Measurements from ENCODE around the gene ASPSCR1.
"Not testable (repeated sequence)": the region's sequence is repeated elsewhere in the genome, so short reads cannot be mapped to it uniquely, and the experiment has no call there.

The ASPSCR1 gene

DNA sequence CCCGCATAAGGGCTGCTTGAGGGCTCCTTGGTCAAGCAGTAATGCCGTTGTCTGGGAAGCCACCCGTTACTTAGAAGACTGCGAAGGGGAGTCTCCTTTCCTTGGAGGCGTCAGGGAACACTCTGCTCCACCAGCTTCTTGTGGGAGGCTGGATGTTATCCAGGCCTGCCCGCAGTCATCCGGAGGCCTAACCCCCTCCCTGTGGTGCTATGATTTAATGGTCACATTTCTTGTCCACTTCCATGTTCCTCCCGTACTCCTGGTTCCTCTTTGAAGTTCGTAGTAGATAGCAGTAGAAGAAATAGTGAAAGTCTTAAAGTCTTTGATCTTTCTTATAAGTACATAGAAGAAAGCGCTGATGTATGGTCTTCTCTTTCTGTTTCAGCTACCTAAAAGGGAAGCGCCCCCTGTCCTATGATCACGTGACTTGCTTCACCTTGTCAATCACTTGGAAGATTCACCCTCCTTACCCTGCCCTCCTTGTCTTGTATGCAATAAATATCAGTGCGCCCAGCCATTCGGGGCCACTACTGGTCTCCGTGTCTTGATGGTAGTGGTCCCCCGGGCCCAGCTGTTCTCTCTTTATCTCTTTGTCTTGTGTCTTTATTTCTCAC is 61.5 kb downstream of the ASPSCR1 start:
- DNase-seq (ENCODE audit: low read depth in 1 of 2, low spot score in 1 of 2), result not testable (repeated sequence)

DNA sequence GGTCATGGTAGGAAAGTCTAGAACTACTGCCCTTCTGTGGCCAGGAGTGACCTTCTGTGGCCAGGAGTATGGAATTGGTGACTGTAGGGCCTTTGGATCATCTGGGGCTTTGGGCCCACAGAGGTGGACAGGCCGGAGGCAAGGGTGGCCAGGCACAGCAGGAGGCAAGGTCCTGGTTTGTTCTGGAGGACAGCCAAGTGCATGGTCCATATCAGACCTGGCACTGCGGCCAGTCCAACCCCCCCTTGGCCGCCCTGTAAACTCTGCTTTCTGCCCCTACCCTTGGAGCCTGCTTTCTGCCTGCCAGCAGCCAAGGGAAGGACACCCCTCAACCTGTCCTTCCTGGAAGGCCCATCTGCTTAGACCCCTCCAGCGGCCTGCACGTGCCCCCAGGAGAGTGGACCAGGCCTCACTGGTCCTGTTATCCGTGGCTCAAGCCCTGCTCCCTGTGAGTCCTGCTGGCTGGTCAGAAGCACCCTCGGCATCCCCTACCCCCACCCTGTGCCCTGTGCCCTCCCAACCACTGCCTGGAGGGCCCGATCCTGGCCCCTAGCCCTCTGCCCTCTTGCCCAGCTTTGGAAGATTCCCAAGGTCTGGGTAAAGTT is 62.4 kb downstream of the ASPSCR1 start:
- DNase-seq (ENCODE audit: low read depth in 1 of 2, low spot score in 1 of 2), result no peak

DNA sequence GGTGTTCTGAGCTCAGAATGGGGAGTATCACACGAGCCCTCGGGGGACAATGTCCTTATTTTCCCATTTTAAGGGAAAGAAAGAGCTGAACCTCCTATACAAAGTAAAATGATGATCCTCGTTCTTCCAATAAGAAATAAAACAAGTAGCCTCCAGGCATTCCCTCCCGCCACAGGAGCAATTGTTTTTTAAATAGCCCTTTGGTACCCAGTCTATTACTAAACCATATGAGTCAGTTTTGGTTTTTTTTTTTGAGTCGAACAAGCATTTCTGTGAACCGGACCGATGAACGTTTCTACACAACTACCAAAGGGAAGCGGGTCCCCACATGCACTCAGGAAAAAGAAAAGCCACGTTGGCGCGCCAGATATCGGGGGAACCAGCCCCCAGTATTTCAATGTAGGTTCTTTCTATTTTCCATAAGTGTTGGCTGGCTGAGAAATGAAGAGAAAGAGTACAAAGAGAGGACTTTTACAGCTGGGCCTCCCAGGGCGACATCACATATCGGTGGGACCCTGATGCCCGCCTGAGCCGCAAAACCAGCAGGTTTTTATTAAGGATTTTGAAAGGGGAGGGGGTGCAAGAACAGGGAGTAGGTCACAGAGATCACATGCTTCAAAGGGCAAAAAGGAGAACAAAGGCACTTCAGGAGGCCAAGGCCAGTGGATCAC is 63.9 kb downstream of the ASPSCR1 start:
- no peak for DNase-seq (ENCODE audit: low read depth in 1 of 2, low spot score in 1 of 2)

DNA sequence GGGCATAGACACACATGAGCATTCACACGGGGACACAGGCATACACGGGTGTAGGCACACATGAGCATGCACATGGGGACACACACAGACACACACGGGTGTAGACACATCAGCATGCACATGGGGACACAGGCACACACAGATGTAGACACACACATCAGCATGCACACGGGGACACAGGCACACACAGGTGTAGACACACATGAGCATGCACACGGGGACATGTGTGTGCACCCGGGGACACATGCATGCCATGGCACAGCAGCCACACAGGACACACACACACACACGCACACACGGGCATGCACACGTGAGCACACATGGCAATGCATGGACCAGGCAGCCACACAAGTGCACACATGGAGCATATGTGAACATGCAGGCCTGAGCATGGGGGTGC is 65.2 kb downstream of the ASPSCR1 start:
- no peak for DNase-seq (ENCODE audit: low read depth in 1 of 2, low spot score in 1 of 2)

DNA sequence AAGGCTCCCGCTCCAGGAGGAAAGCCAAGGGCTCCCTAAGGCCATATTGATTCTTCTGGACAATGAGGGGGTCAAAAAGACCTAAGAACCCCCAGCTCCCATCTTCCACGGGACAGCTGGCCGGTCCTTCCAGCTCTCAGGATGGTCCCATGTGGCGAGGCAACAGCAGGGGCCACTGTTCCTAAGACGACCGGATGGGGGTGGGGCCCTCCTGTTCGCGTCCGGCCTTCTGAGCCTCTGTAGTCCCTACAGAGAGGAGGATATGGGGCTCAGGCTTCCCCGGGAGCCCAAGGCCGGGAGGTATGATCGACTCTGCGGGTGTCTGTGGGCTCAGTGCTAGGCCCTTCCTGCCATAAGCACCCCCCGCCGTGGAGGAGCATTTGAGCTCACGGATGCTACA is 66.1 kb downstream of the ASPSCR1 start:
- no peak for DNase-seq (ENCODE audit: low read depth in 1 of 2, low spot score in 1 of 2)

DNA sequence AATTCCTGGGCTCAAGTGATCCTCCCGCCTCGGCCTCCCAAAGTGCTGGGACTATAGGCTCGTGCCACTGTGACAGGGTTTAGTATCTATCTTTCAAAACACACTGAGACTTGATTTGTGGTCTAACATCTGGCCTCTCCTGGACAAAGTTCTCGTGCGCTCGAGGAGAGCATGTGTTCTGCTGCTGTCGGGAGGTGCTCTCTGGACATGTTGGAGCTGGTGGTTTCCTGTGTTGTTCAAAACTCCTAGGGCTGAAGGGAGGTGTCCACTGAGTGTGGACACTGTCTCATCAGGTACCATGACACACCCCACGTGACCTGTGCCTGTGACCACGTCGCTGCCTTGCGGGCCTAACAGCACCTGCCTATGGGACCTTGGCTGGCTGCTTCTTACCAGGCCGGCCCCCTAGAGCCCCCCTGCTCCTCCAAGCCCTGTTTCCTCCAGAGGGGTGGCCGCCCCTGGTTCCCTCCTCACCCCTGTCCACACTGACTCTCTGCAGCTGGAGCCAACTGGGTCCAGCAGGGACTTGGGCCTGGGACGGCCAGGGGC is 68.6 kb downstream of the ASPSCR1 start:
- no peak for DNase-seq (ENCODE audit: low read depth in 1 of 2, low spot score in 1 of 2)

DNA sequence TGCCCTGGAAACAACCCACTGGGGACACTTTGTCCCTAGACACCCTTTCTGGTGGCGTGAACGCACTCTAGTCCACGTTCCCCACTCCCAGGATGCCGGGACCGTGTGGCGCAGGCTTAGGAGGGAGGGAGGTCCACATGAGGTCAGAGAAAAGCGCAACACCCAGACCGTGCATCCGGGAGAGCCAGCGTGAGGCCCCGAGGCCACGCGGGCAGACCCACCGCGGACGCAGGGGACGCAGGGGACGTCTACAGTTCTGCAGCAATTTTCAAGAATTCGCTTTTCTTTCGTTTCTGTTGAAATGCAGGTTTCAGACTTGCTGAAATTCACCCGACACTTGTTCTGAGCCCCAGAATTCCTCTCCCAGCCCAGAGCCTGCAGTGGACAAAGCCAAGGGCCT is 69.5 kb downstream of the ASPSCR1 start:
- DNase-seq (ENCODE audit: low read depth in 1 of 2, low spot score in 1 of 2), result no peak

DNA sequence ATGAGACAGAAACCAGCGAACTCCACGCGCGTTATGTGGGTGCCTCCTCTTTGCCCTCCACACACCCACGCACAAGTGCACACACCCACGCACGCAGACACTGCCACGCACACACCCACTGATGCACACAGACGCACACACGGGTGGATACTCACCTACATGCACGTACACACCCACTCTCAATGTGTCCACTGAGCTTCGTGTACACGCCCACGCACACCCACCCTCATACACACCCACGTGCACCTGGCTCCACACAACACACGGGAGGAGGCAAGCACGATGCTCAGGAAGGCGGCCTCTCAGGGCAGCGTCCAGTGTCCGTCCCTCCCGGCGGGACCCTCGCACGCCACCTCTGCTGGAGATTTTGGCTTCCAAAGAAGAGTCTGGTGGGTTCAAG is 70.0 kb downstream of the ASPSCR1 start:
- DNase-seq (ENCODE audit: low read depth in 1 of 2, low spot score in 1 of 2), result no peak

DNA sequence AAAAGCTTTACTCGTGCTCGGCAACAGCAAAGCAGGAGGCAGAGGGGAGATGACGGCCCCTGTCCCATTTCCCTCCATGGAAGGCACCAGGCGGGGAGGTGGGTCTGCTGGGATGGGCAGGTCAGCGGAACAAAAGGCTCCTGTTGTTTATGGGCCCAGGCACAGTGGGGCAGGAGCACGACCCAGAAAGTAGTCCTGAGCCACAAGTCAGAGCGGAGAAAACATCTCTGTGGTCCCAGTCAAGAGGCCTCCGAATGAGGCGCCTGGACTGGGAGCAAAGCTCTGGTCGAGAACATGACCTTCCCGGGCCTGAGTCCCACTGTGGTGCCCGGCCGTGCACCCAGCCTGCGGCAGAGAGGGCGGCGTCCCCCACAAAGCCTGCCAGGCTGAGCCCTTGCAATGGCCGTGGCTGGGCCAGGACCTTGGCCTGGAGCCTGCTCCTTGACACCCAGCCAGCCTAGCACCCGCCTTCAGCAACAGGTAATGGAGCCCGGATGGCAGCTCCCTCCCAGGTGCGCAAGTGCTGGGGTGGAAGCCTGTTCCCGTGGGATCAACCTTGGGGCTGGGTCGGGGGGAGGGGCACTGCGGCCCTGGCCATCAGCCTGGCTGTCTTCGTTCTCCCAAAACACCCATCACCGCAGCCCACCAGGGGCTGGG is 70.6 kb downstream of the ASPSCR1 start:
- DNase-seq (ENCODE audit: low read depth in 1 of 2, low spot score in 1 of 2), result no peak

DNA sequence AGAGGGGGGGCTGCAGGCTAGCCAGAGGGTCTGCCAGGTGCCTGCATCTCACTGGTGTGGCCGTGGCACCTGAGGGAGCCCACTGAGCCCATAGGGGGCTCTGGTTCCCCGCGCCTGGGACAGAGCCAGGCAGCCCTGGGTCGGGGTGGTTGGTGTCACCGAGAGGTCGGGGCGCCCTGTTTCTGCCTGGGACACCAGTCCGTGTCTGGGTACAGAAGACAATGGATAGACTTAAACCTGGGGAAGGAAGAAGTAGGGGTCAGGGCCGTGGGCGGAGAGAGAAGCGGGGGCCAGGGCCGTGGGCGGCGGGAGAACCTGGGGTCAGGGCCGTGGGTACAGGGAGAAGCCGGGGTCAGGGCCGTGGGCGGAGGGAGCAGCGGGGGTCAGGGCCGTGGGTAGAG is 71.1 kb downstream of the ASPSCR1 start:
- DNase-seq (ENCODE audit: low read depth in 1 of 2, low spot score in 1 of 2), result no peak

DNA sequence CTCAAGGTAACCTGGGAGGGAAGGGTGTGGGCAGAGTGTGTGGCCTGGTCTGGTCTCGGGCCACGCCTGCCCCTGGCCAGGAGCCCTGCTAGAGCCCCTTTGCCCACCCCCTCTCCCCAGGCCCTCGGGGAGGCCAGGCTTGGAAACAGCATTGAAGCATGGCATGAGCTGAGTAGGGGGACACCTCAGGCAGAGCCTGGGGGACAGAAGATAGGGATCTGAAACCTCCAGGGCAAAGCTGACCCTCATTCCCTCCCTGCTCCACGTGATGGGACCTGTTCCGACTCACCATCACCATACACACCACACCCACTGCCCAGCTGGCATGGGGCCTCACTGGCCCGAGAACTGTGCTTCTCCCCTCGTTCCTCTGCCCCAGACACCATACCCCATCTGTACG is 71.7 kb downstream of the ASPSCR1 start:
- no peak for DNase-seq (ENCODE audit: low read depth in 1 of 2, low spot score in 1 of 2)

DNA sequence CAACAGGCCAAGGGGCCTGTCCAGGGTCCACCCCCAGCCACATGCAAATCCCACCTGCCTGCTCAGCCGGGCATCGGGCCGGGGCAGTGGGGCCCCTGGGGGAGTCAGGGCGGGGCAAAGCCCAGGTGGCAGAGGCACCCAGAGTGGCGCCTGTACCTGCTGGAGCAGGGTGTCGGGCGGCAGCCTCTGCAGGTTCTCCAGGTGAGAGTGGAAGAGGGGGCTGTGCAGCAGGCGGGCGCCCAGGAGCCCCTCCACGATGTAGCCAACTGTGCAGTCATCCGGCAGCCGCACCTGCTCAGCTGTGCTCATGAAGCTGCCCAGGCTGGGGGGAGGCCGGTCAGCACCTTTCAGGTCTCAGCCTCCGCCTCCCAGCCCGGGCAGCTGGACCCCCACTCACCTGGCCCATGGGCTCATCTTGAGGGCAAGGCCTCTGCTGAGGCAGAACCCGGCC is 72.1 kb downstream of the ASPSCR1 start:
- DNase-seq (ENCODE audit: low read depth in 1 of 2, low spot score in 1 of 2), result no peak

DNA sequence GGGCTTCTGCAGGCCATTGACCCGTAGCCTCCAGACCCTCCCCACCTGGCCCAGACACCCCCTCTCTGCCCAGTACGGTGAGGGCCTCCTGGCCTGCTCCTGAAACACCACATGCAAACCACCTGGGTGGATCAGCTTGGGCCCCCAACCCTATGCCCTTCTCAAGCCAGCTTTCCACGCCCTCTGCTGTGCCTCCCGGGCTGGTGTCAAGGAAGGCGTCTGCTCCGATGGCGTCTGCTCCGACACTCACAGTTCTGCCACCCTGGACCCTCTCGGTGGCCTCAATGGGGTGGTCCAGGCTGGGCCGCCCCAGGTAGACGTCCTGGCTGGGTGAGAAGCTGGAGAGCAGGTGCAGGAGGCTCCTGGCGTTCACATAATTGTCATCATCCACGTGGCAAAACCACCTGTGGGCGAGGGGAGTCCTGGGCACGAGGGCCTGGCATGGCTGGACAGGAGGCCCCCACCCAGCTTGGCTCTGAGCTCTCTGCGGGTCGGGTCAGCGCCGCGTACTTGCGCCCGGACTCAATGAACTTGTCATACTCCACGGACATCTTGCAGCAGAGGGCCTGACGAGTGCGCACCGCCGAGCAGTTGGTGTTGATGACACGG is 72.8 kb downstream of the ASPSCR1 start:
- DNase-seq (ENCODE audit: low read depth in 1 of 2, low spot score in 1 of 2), result no peak

DNA sequence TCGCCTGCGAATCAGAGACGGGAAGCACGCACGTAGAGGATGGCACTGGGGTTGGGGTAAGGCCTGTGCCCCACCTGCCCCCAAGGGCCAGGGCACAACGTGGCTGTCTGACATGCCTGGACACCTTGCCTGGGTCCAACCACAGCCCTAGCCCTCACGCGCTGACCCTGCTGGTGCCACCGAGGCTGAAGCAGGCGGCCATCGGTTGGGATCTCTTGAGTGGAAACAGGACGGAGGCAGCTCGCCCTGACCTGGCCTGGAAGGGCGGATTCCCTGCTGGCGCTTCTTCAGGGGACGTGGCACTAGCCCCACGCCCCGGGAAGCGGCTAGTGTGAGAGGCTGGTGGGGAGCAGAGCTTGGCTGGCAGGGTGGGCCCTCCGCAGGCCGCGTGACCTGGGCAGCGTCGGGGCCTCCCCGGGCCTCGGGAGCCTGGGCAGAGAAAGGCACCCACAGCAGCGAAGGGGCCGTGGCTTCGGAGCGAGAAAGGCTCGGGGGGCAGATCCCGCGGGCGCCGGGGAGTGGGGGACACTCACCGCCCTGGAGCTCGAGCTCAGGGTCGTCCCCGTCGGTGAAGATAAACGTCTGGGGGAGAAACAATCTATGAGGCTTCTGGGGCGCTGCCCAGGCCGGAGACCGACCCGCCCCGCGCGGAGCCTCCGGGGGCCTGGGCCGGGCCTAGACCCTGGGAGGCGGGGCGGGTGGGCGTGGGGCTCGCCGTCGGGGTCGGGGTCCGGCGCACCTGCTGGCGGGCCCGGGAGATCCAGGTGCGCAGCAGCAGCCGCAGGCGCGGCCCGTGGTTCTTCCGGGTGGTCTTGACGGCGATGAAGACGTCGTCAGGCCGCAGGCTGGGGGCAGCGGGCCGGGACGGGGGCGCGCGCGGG is 73.6 kb downstream of the ASPSCR1 start:
- no peak for DNase-seq (ENCODE audit: low read depth in 1 of 2, low spot score in 1 of 2)

DNA sequence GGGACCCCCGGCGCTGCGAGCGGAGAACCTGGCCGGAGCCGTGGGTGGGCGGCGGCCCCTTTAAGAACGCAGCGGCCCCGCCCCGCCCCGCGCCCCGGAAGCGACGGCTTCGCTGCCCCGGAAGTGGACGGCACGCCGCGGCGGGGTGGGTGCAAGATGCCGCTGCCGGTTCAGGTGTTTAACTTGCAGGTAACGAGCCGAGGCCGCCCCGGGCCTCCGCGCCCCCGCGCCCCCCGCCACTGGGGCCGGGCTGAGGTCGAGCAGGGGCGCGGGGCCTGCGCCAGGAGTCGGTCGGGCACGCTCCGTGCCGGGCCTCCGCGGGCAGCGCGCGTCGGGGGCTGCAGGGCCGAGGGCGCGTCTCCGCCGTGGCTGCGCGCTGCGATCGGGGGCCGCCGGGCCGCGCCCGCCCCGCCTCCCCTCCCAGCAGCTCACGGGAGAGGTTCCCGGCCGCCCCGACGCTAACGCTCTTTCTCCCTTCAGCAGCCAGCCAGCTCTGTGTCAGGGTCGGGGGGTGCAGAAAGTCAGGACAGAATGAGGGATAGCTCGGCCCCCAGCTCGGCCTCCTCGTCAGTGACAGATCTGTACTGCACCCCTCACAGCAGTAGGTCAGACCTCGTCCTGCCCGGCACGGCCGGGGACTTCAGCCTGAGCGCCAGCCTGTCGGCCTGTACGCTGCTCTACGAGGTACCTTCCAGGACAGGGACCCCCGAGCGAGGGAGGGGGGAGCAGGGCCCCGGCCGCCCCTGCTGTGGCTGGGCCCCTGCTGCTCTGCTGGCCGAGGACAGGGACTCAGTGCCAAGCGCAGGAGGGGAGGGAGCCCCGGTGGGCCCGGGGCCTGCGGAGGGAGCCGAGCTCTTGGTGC is 74.6 kb downstream of the ASPSCR1 start, which contains the start of the genes GPS1 and RFNG:
Gene GPS1, plus strand, starts transcription at position 123 of the 862 bp plus-strand sequence. Its CDS starts 34 bp downstream, at position 157.
Gene RFNG, minus strand, starts transcription at position 36 of the 862 bp plus-strand sequence. CDS start 45 bp downstream, outside the sequence.
- DNase-seq (ENCODE audit: low read depth in 1 of 2, low spot score in 1 of 2), result peak; percentile 70 to 80

DNA sequence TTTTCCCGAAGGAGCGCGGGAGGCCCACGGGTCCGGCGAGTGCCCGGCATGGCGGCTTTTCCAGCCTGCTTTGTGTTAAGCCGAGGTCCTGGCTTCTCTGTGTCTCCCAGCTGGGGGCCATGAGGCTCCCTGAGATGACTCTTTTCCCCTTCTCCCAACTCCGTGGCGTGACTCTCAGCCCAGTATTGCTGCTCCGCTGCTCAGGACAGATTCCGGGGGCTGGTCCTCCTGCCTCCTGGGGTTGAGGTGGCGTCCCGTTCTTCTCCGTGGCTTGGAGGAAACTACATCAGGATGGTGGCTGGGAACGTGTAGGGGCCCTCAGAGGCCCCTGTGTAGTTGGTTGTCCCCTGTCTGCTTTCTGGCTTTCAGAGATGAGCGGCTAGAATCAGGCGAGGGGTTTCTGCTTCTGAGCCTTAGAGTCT is 75.2 kb downstream of the ASPSCR1 start:
- no peak for DNase-seq (ENCODE audit: low read depth in 1 of 2, low spot score in 1 of 2)

DNA sequence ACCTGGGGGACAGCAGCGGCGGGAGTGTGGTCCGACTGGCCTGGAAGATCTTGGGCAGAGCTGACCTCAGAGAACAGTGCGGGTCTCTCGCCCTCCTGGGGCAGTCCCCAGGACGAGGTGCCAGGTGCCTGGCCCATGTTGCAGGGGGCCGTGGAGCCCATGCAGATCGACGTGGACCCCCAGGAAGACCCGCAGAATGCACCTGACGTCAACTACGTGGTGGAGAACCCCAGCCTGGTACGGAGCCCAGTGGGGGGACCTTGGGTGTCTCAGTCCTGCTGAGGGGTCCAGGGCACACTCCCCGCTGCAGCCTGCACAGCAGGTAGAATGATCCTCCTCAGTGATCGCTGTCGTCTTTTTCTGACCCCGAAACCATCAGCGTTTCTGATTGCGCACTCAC is 75.7 kb downstream of the ASPSCR1 start:
- DNase-seq (ENCODE audit: low read depth in 1 of 2, low spot score in 1 of 2), result no peak

DNA sequence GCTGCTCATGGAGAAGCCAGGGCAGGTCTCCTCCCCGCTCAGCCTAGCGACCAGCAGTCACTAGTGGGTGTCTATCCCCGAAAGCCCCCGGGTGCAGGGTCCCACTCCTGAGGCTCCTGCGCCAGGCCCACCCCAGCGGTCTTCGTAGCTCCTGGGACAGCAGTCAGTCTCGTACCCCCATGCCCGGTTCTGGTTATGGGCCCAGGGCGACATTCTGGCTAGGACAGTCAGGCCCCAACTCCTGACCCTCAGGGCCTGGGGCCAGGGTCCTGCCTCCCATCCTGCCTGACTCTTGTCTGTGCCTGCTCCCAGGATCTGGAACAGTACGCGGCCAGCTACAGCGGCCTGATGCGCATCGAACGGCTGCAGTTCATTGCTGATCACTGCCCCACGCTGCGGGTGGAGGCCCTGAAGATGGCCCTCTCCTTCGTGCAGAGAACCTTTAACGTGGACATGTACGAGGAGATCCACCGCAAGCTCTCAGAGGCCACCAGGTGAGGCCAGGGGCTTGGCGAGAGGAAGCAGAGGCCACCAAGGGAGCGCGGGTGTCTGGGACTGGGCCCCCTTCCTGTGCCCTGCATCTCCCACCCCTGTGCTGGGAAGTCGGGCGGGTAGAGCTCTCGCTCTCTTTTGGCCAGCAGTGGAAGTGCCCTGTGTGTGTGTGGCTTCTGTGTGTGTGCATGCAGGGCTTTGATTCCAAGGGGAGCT is 76.3 kb downstream of the ASPSCR1 start:
- no peak for DNase-seq (ENCODE audit: low read depth in 1 of 2, low spot score in 1 of 2)

All from activated CD4-positive, alpha-beta T cell treated with anti-CD3 and anti-CD28 coated beads, Interleukin-2, amount 50 U/mL, for 24 hours (primary cell).